Measurements from ENCODE around the gene OSBPL2.

Gene OSBPL2

GRCh38 chr20:62306414-62307187 lies 68.3 kb downstream of the OSBPL2 start:
- no peak for TF ChIP-seq CTCF (IDR thresholded peaks at IDR 0.05; ENCODE audit: low read depth, low read length, missing control alignments)
- H3K4me3 ChIP-seq (replicated peaks; ENCODE audit: low read depth, low read length): no peak overlapping the region
- DNase-seq (ENCODE audit: extremely low read depth, low read depth): no peak

- TF ChIP-seq CTCF (IDR thresholded peaks at IDR 0.05; ENCODE audit: low read depth, low read length, missing control alignments): no peak
- no peak overlapping the region for H3K4me3 ChIP-seq (replicated peaks; ENCODE audit: low read depth, low read length)
- DNase-seq (ENCODE audit: extremely low read depth, low read depth): no peak
These were observed 69.1 kb downstream of the OSBPL2 start for GRCh38 chr20:62307226-62308101.

- no peak for DNase-seq (ENCODE audit: extremely low read depth, low read depth)
- no peak for TF ChIP-seq CTCF (IDR thresholded peaks at IDR 0.05; ENCODE audit: low read depth, low read length, missing control alignments)
- H3K4me3 ChIP-seq (replicated peaks; ENCODE audit: low read depth, low read length): no peak overlapping the region
These were observed 69.9 kb downstream of the OSBPL2 start for GRCh38 chr20:62308102-62308822.

GRCh38 chr20:62309198-62309944 lies 71.0 kb downstream of the OSBPL2 start:
- no peak for DNase-seq (ENCODE audit: extremely low read depth, low read depth)
- no peak overlapping the region for H3K4me3 ChIP-seq (replicated peaks; ENCODE audit: low read depth, low read length)
- TF ChIP-seq CTCF (IDR thresholded peaks at IDR 0.05; ENCODE audit: low read depth, low read length, missing control alignments): no peak

GRCh38 chr20:62309947-62310756 lies 71.8 kb downstream of the OSBPL2 start:
- no peak for DNase-seq (ENCODE audit: extremely low read depth, low read depth)
- H3K4me3 ChIP-seq (replicated peaks; ENCODE audit: low read depth, low read length): no peak overlapping the region
- TF ChIP-seq CTCF (IDR thresholded peaks at IDR 0.05; ENCODE audit: low read depth, low read length, missing control alignments): no peak

All from HFF-Myc (cell line).